ENCODE data around the gene POLR3F.

DNA sequence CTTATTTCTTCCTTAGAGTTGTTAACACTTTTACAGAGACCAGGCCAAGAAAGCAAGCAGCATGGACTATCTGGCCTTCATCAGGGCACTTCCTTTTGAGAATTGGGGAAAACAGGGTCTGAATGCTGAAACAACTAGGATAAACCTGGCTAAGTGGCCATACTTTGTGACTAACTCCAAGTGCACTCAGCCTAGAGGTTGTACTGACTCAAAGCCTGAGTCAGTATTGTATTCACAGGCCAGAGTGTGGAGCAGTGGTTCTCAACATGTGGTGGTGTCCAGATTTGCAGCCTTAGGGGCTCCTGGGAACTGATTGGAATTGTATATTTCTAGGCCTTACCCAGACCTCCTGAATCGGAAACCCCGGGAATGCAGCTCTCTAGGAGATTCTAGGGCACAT is 60.6 kb downstream of the POLR3F start:
- TF ChIP-seq, protein P1, sequence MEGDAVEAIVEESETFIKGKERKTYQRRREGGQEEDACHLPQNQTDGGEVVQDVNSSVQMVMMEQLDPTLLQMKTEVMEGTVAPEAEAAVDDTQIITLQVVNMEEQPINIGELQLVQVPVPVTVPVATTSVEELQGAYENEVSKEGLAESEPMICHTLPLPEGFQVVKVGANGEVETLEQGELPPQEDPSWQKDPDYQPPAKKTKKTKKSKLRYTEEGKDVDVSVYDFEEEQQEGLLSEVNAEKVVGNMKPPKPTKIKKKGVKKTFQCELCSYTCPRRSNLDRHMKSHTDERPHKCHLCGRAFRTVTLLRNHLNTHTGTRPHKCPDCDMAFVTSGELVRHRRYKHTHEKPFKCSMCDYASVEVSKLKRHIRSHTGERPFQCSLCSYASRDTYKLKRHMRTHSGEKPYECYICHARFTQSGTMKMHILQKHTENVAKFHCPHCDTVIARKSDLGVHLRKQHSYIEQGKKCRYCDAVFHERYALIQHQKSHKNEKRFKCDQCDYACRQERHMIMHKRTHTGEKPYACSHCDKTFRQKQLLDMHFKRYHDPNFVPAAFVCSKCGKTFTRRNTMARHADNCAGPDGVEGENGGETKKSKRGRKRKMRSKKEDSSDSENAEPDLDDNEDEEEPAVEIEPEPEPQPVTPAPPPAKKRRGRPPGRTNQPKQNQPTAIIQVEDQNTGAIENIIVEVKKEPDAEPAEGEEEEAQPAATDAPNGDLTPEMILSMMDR (conservative IDR thresholded peaks at IDR 0.05): no peak
- no peak for TF ChIP-seq ZFX (IDR thresholded peaks at IDR 0.05)

All from C4-2B (cell line).